HPDE6-E6E7 (cell line): ENCODE results near the gene LCN6.
"Not testable (repeated sequence)": the region's sequence is repeated elsewhere in the genome, so short reads cannot be mapped to it uniquely, and the experiment has no call there.

Experiments used
- DNase-seq: peaks from one replicate; pipeline ENCODE4 v3.0.0; 2011; ENCODE audit warnings: missing footprints; ENCODE audit errors: extremely low spot score

Gene LCN6, protein sequence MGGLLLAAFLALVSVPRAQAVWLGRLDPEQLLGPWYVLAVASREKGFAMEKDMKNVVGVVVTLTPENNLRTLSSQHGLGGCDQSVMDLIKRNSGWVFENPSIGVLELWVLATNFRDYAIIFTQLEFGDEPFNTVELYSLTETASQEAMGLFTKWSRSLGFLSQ

GRCh38 chr9:136748201-136748600 is at the start of gene LCN6:
Gene LCN6, minus strand, starts transcription at chr9:136748525. Its CDS starts 42 bp downstream, at chr9:136748483.
- no peak for DNase-seq

DNA sequence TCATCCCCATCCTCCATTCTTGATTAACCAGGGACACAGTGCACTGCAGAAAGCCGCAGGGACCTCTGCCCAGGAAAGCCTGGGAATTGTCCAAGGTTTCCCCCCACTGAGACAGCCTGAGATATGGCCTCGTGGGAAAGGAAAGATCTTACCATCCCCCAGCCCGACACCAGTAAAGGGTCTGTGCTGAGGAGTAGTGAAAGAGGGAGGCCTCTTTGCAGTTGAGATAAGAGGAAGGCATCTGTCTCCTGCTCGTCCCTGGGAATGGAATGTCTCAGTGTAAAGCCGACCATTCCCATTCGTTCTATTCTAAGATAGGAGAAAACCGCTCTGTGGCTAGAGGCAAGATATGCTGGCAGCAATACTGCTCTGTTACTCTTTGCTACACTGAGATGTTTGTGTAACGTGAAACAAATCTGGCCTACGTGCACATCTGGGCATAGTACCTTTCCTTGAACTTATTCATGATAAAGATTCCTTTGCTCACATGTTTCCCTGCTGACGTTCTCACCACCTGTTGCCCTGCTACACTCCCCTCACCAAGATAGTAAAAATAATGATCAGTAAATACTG is 48.5 kb upstream of the LCN6 start:
- not testable (repeated sequence) for DNase-seq

- DNase-seq = no peak
Measured at GRCh38 chr9:136796238-136796774, 48.0 kb upstream of the LCN6 start, which contains the start of gene CCDC183. Gene CCDC183, plus strand, starts transcription at chr9:136796338. Its CDS starts 60 bp downstream, at chr9:136796398.

DNA sequence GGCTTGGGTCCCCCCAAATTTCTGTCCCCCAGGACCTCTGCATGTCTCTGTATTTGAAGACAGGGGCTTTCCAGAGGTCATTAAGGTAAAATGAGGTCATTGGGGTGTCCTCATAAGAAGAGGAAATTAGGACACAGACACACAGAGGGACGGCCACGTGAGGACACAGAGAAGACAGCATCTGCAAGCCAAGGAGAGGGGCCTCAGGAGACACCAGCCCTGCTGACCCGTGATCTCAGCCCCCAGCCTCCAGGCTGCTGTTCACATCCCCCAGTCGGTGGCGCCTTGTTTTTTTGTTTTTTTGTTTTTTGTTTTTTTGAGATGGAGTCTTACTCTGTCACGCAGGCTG is 46.6 kb upstream of the LCN6 start:
- no peak for DNase-seq

GRCh38 chr9:136794281-136794999 is 46.1 kb upstream of the LCN6 start:
- no peak for DNase-seq

DNA sequence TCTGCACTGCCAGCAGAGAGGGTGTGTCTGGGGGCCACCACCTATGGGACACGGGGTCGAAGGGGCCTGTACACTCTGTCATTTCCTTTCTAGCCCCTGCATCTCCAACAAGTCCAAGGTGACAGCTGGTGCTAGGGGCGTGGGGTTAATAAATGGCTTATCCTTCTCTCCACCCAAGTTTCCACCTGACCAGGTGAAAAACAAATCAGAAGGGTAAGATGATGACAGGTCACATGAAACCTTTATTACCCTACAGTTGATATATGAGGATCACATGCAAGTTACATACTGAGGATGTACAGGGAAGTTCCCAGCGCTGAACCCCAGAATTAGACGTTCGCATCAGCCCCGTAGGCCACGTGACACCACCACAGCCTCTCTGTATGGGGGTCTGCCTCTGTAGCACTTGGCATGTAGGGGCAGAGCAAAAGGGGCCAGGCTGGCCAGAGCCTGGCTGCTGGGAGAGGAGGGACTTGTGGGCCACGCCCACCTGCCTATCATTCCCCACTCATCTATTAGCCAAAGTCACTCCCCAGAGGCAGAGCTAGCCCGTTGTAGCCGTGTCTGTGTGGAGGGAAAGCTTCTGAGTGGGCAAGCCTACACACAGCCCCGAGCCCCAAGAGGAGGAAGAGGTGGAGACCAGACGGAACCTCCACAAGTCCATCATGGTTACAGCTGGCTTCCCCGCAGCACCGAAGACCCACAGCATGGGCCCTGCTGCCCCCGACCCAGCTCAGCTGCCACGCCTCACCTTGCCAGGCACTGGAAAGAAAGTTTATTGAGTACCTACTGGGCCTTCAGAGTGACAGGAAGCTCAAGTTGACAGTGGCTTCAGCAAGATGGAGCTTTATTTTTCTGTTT is 45.0 kb upstream of the LCN6 start:
- no peak for DNase-seq

GRCh38 chr9:136792321-136793085 is 44.2 kb upstream of the LCN6 start:
- DNase-seq = no peak

GRCh38 chr9:136791516-136792276 is 43.4 kb upstream of the LCN6 start:
- peak; percentile 81 for DNase-seq

- DNase-seq = peak; percentile 92
Measured at GRCh38 chr9:136790640-136791515, 42.6 kb upstream of the LCN6 start, which contains the start of gene TMEM141. Gene TMEM141, plus strand, starts transcription at chr9:136791344. Its CDS starts 27 bp downstream, at chr9:136791371.

DNA sequence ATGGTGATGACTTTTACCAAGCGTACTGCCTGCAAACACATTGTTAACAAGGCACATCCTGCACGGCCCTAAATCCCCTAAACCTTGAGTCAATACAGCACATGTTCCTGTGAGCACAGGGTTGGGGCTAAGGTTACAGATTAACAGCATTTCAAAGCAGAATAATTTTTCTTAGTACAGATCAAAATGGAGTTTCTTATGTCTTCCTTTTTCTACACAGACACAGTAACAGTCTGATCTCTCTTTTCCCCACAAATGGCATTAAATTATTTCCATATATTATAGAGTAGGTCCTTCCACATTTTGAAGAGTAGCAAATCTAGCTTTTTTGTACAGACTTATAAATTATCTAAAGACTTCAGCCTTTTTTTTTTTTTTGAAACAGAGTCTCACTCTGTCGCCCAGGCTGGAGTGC is 41.2 kb upstream of the LCN6 start:
- no peak for DNase-seq

- DNase-seq = not testable (repeated sequence)
Measured at GRCh38 chr9:136788644-136789522, 40.6 kb upstream of the LCN6 start.

GRCh38 chr9:136787690-136788400 is 39.5 kb upstream of the LCN6 start:
- DNase-seq = no peak

GRCh38 chr9:136786983-136787382 is 38.7 kb upstream of the LCN6 start:
- DNase-seq = not testable (repeated sequence)

- no peak for DNase-seq
Measured at GRCh38 chr9:136786451-136786850, 38.1 kb upstream of the LCN6 start.

DNA sequence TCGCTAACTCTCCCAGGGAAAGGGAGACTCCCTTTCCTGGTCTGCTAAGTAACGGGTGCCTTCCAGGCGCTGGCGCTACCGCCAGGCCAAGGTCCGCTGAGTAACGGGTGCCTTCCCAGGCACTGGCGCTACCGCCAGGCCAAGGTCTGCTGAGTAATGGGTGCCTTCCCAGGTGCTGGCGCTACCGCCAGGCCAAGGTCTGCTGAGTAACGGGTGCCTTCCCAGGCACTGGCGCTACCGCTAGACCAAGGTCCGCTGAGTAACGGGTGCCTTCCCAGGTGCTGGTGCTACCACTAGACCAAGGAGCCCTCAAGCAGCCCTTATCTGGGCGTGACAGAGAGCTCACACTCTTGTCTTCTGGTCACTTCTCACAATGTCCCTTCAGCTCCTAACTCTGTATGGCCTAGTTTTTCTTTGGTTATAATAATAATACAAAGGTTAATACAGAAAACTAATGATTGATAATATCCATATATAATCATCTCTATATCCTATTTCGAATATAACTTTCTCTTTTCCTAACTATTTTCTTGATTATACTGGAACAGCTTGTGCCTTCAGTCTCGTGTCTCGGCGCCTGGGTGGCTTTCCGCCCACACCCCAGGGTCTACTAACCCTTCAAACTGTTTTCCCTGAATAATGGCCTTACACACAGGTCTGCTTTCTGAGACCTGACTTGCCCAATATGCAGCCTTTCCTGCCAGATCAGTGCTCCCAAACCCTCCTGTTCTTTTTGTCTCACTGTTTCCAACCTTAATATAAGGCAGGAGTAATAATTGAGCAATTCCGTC is 37.4 kb upstream of the LCN6 start:
- DNase-seq = not testable (repeated sequence)

DNA sequence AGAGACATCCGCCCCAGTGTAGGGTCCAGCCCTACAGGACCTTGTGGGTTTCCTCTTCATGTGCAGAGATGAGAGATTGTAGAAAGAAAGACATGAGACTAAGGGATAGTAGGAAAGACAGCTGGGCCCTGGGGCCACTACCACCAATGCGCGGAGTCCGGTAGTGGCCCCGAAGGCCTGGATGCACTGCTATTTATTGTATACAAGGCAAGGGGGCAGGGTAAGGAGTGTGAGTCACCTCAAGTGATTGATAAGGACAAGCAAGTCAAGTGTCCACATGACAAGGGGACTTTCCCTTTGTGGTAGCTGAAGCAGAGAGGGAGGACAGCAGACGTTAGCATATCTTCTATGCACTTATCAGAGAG is 36.7 kb upstream of the LCN6 start:
- no peak for DNase-seq
